H1 (cell line): Measurements from ENCODE around the gene CFAP107. TPM values are rescaled to one million over a fixed set of nuclear protein-coding genes. Genes with fewer than 3 reads are reported as not detected.

Source experiments
- CTCF ChIA-PET: fragments of 300-600 bp; sonication (Branson Sonifier 250); formaldehyde crosslinking; loops from one replicate; lab custom pipeline; 2021; ENCODE audit not compliant: partially characterized antibody; lab: Charles Lee
- POLR2A ChIA-PET: fragments of 300-600 bp; sonication (Branson Sonifier 250); formaldehyde crosslinking; loops from one replicate; lab custom pipeline; 2021; ENCODE audit warnings: inconsistent platforms; ENCODE audit not compliant: partially characterized antibody; lab: Charles Lee
- DNase-seq, 2 experiments: peaks; one replicate each; pipeline versions ENCODE4 v3.0.0 to v3.0.0-alpha.2; 2010 to 2022; ENCODE audit warnings: low spot score in 2 of 2, low read depth in 1 of 2, mixed read lengths in 1 of 2
- FAIRE-seq: peaks from 2 replicates; lab custom pipeline; 2011; peaks lifted over from hg19 to GRCh38; lab: Jason Lieb, UNC
- H2AFZ ChIP-seq: 2 replicates; pipeline ENCODE4 v1.8.1; 2012; ENCODE audit warnings: low read length, inconsistent platforms
- H2AK5ac ChIP-seq: 2 replicates; pipeline ENCODE4 v1.6.1; 2013; ENCODE audit warnings: low read depth, low read length
- H2BK120ac ChIP-seq: replicated peaks from 2 replicates; pipeline ENCODE3; 2013; ENCODE audit warnings: low read depth, low read length, inconsistent platforms
- H2BK12ac ChIP-seq: 2 replicates; pipeline ENCODE4 v1.6.1; 2013; ENCODE audit warnings: low read depth, low read length
- H2BK15ac ChIP-seq: 2 replicates; pipeline ENCODE4 v1.6.1; 2013; ENCODE audit warnings: low read length
- H2BK20ac ChIP-seq: 2 replicates; pipeline ENCODE4 v1.6.1; 2013; ENCODE audit warnings: low read length
- H2BK5ac ChIP-seq: 2 replicates; pipeline ENCODE4 v1.6.1; 2013; ENCODE audit warnings: low read depth, low read length
- H3K14ac ChIP-seq: 2 replicates; pipeline ENCODE4 v1.6.1; 2013; ENCODE audit warnings: inconsistent platforms; ENCODE audit not compliant: insufficient read length
- H3K18ac ChIP-seq: 2 replicates; pipeline ENCODE4 v1.6.1; 2013; ENCODE audit warnings: low read length; ENCODE audit errors: extremely low read depth
- H3K23ac ChIP-seq: 2 replicates; pipeline ENCODE4 v1.6.1; 2013; ENCODE audit warnings: inconsistent platforms; ENCODE audit not compliant: insufficient read length
- H3K23me2 ChIP-seq: 2 replicates; pipeline ENCODE4 v1.6.1; 2013; ENCODE audit warnings: low read depth, low read length
- H3K27ac ChIP-seq: 2 replicates; pipeline ENCODE4 v1.6.1; 2011; ENCODE audit warnings: low read depth, low read length, inconsistent platforms
- H3K27me3 ChIP-seq, 4 experiments: replicated peaks in 1 of 4; 1 replicate in 1 of 4; 2 replicates in 3 of 4; pipeline versions ENCODE4 v1.6.1 to v1.8.1; 2011 to 2013; ENCODE audit warnings: low read length in 3 of 4, mild to moderate bottlenecking in 3 of 4, inconsistent platforms in 2 of 4, mixed read lengths in 2 of 4, moderate library complexity in 1 of 4; ENCODE audit not compliant: control insufficient read depth in 3 of 4, insufficient read depth in 3 of 4; ENCODE audit errors: extremely low read depth in 1 of 4
- H3K36me3 ChIP-seq, 4 experiments: 2 replicates each; pipeline versions ENCODE4 v1.6.1 to v1.8.1; 2011 to 2013; ENCODE audit warnings: mild to moderate bottlenecking in 4 of 4, low read length in 3 of 4, moderate library complexity in 2 of 4, control low read depth in 1 of 4, inconsistent platforms in 1 of 4; ENCODE audit not compliant: insufficient read depth in 4 of 4, control insufficient read depth in 2 of 4
- H3K4ac ChIP-seq: replicated peaks from 2 replicates; pipeline ENCODE3; 2013; ENCODE audit warnings: low read length, low read depth, mixed read lengths, inconsistent platforms; ENCODE audit not compliant: insufficient read length
- H3K4me1 ChIP-seq, 4 experiments: replicated peaks in 1 of 4; 1 replicate in 1 of 4; 2 replicates in 3 of 4; pipeline versions ENCODE4 v1.6.1 to v1.8.1; 2011 to 2013; ENCODE audit warnings: low read length in 3 of 4, inconsistent platforms in 2 of 4, mixed read lengths in 1 of 4; ENCODE audit not compliant: insufficient read depth in 4 of 4, control insufficient read depth in 3 of 4
- H3K4me2 ChIP-seq, 2 experiments: 2 replicates each; pipeline versions ENCODE4 v1.6.1 to v1.8.1; 2011 to 2013; ENCODE audit warnings: low read depth in 2 of 2, low read length in 2 of 2, control low read depth in 1 of 2, inconsistent platforms in 1 of 2, mild to moderate bottlenecking in 1 of 2; ENCODE audit not compliant: insufficient read depth in 1 of 2
- H3K4me3 ChIP-seq, 4 experiments: fragments of 200-600, 300-600 bp in 1 of 4; sonication (generic), shearing (Covaris generic), sonication (Bioruptor Twin) in 1 of 4; 2 replicates each; pipeline versions ENCODE4 v1.5.1 to v1.8.1; 2011 to 2016; ENCODE audit warnings: low read length in 4 of 4, low read depth in 3 of 4, control low read depth in 2 of 4, inconsistent platforms in 2 of 4, mild to moderate bottlenecking in 2 of 4, mixed read lengths in 1 of 4, moderate library complexity in 1 of 4; ENCODE audit not compliant: insufficient read depth in 2 of 4; ENCODE audit errors: extremely low read depth in 1 of 4
- H3K56ac ChIP-seq: replicated peaks from 2 replicates; pipeline ENCODE3; 2013; ENCODE audit warnings: low read depth, mild to moderate bottlenecking, mixed read lengths, low read length, inconsistent platforms; ENCODE audit not compliant: insufficient read length
- H3K79me1 ChIP-seq: 2 replicates; pipeline ENCODE4 v1.6.1; 2013; ENCODE audit warnings: low read depth, low read length, control low read depth
- H3K79me2 ChIP-seq, 2 experiments: 2 replicates each; pipeline versions ENCODE4 v1.6.1 to v1.8.1; 2012 to 2013; ENCODE audit warnings: low read length in 2 of 2, mild to moderate bottlenecking in 2 of 2, inconsistent platforms in 1 of 2; ENCODE audit not compliant: insufficient read depth in 2 of 2, control insufficient read depth in 1 of 2
- H3K9ac ChIP-seq, 4 experiments: replicated peaks in 1 of 4; 1 replicate in 1 of 4; 2 replicates in 3 of 4; pipeline versions ENCODE4 v1.6.1 to v1.8.1; 2011 to 2013; ENCODE audit warnings: low read depth in 3 of 4, low read length in 3 of 4, control low read depth in 2 of 4, mild to moderate bottlenecking in 2 of 4, moderate library complexity in 2 of 4, inconsistent platforms in 1 of 4; ENCODE audit errors: extremely low read depth in 1 of 4
- H3K9me3 ChIP-seq, 2 experiments: 2 replicates each; pipeline versions ENCODE4 v1.6.1 to v1.8.1; 2012 to 2013; ENCODE audit warnings: mild to moderate bottlenecking in 2 of 2, moderate library complexity in 2 of 2, control low read depth in 1 of 2, inconsistent platforms in 1 of 2, low read depth in 1 of 2, low read length in 1 of 2, mixed read lengths in 1 of 2; ENCODE audit not compliant: insufficient read depth in 2 of 2
- H4K20me1 ChIP-seq, 2 experiments: replicated peaks in 1 of 2; 2 replicates each; pipeline versions ENCODE3 to v1.8.1; 2011 to 2013; ENCODE audit warnings: inconsistent platforms in 2 of 2, low read length in 2 of 2, mild to moderate bottlenecking in 1 of 2; ENCODE audit not compliant: insufficient read depth in 2 of 2, control insufficient read depth in 1 of 2
- H4K5ac ChIP-seq: 2 replicates; pipeline ENCODE4 v1.6.1; 2013; ENCODE audit warnings: low read length, low read depth, mixed read lengths, inconsistent platforms; ENCODE audit not compliant: insufficient read length
- H4K8ac ChIP-seq: 2 replicates; pipeline ENCODE4 v1.8.0; 2013; ENCODE audit warnings: mild to moderate bottlenecking, moderate library complexity, low read length, inconsistent platforms; ENCODE audit not compliant: insufficient read depth; ENCODE audit errors: extremely low read depth
- H4K91ac ChIP-seq: replicated peaks from 2 replicates; pipeline ENCODE3; 2013; ENCODE audit warnings: low read length, mixed read lengths, inconsistent platforms; ENCODE audit not compliant: insufficient read length
- ATF2 ChIP-seq: IDR thresholded peaks from 2 replicates; pipeline ENCODE4 v1.6.1; 2012; ENCODE audit warnings: low read length, inconsistent platforms
- CREB1 ChIP-seq: IDR thresholded peaks from 2 replicates; pipeline ENCODE4 v1.6.1; 2012; ENCODE audit warnings: inconsistent platforms
- EGR1 ChIP-seq: IDR thresholded peaks from 2 replicates; pipeline ENCODE4 v1.6.1; 2011; ENCODE audit warnings: low read depth, low read length, borderline replicate concordance
- JUND ChIP-seq: IDR thresholded peaks from 2 replicates; pipeline ENCODE4 v1.6.1; 2011; ENCODE audit warnings: mild to moderate bottlenecking, improper control_type of control experiment, low read length
- KDM1A ChIP-seq: fragments of 200-600, 300-600 bp; sonication (generic); IDR thresholded peaks from 2 replicates; pipeline ENCODE4 v1.7.1; 2016; ENCODE audit warnings: mild to moderate bottlenecking, low read length, borderline replicate concordance
- KDM4A ChIP-seq: IDR thresholded peaks from one replicate; pipeline ENCODE4 v1.7.1; 2012; ENCODE audit warnings: low read depth, mild to moderate bottlenecking, moderate library complexity, low read length, inconsistent platforms; ENCODE audit not compliant: severe bottlenecking
- SIN3A ChIP-seq, 2 experiments: IDR thresholded peaks in 1 of 2; conservative IDR thresholded peaks in 1 of 2; 2 replicates each; pipeline ENCODE4 v1.6.1; 2011 to 2012; ENCODE audit warnings: low read length in 2 of 2, improper control_type of control experiment in 1 of 2, low read depth in 1 of 2, mild to moderate bottlenecking in 1 of 2
- SP1 ChIP-seq: IDR thresholded peaks from 2 replicates; pipeline ENCODE4 v1.6.1; 2011; ENCODE audit warnings: low read depth, low read length
- SP2 ChIP-seq: IDR thresholded peaks from 2 replicates; pipeline ENCODE4 v1.6.1; 2012; ENCODE audit warnings: mild to moderate bottlenecking, low read length, inconsistent platforms
- TEAD4 ChIP-seq: IDR thresholded peaks from 2 replicates; pipeline ENCODE4 v1.6.1; 2012; ENCODE audit warnings: low read depth, low read length, inconsistent platforms, mixed read lengths
- ZNF274 ChIP-seq: IDR thresholded peaks from 2 replicates; pipeline ENCODE4 v1.7.0; 2012; ENCODE audit warnings: low read length, borderline replicate concordance; ENCODE audit errors: extremely low read depth
- WGBS, 2 experiments: shearing (Covaris generic) in 1 of 2; methylation state at CpG; one replicate each; pipeline versions ENCODE4 v1.1.6 to v1.1.7; 2013 to 2015; ENCODE audit warnings: low lambda C conversion rate in 2 of 2, mixed read lengths in 2 of 2, inconsistent platforms in 1 of 2, low coverage in 1 of 2, missing lambda C conversion rate in 1 of 2; ENCODE audit not compliant: insufficient replicate concordance in 2 of 2, insufficient coverage in 1 of 2, insufficient read length in 1 of 2; ENCODE audit errors: extremely low coverage in 1 of 2, missing lambda C conversion rate in 1 of 2; 5-methylcytosine and 5-hydroxymethylcytosine counted together
- polyA plus RNA-seq, 7 experiments: library from polyadenylated mRNA; depleted of rRNA in 3 of 7; stranded (reverse) in 5 of 7; unstranded in 2 of 7; fragments of >200 nt in 5 of 7; fragments of 200-250 nt in 2 of 7; gene quantifications; 1 replicate in 5 of 7; 2 replicates in 1 of 7; 4 replicates in 1 of 7; pipeline versions ENCODE4 v1.2.1 to v1.2.3, GENCODE V29; 2011 to 2013; ENCODE audit warnings: missing spikeins in 2 of 7, mixed read lengths in 2 of 7
- total RNA-seq: library from RNA; stranded (reverse); fragmentation: NEBNext Ultra II Directional; extraction: Animal tissue kit (Norgen Biotek cat#: 25700); gene quantifications from 2 replicates; pipeline ENCODE4 v1.2.1, GENCODE V29; 2021
- TF ChIP-seq, protein P1 (sequence below): IDR thresholded peaks from 2 replicates; pipeline ENCODE4 v1.6.1; 2012; ENCODE audit warnings: inconsistent platforms

The CFAP107 gene
- total and polyA plus RNA-seq, 2 of the 8 experiments (the other 6 are each of a cell fraction or from before 2014, with no cell fraction given): 0.23 TPM; not detected in 1

GRCh38 chr1:12703821-12704451, 42.1 kb upstream of the CFAP107 start:
- Histone ChIP-seq H3K79me2 (no peaks in the 10 kb centered on the region), H3K27me3 (no peaks in the 10 kb centered on the region), H3K27ac (no peak overlapping the region), H3K4me3 (no peak overlapping the region), H2BK12ac (no peak overlapping the region), H3K36me3 (no peaks in the 10 kb centered on the region), H2AK5ac (no peak overlapping the region), H4K91ac (no peak overlapping the region), H3K23me2 (no peaks in the 10 kb centered on the region), H2BK5ac (no peak overlapping the region), H4K5ac (no peak overlapping the region), H3K9ac (no peak overlapping the region), H2BK20ac (no peak overlapping the region), H4K8ac (no peak overlapping the region), H3K79me1 (no peaks in the 10 kb centered on the region), H4K20me1 (no peaks in the 10 kb centered on the region), H3K9me3 (peaks cover 0 to 2% of the 10 kb centered on the region in 2 experiments; a peak in 1 of 4 replicates), H3K4me2 (no peak overlapping the region), H2BK15ac (no peak overlapping the region), H3K4ac (no peak overlapping the region), H3K56ac (no peak overlapping the region), H3K4me1 (no peaks in the 10 kb centered on the region), H2AFZ (no peak overlapping the region), H3K23ac (no peak overlapping the region), H3K14ac (no peak overlapping the region), H2BK120ac (no peak overlapping the region), H3K18ac (no peak overlapping the region)
- DNase-seq: no peak
- FAIRE-seq: no peak
- ChIA-PET POLR2A (interaction anchor here (0.8 kb wide), 1 partner anchor 108 kb away, joined by 3 read pairs; no protein-coding TSS in a partner anchor), CTCF (interaction anchor here (1.5 to 2.5 kb wide), 2 partner anchors 13 to 45 kb away, joined by 6 to 7 read pairs; no protein-coding TSS in a partner anchor)
- no peak for TF ChIP-seq SP2
- no peak for TF ChIP-seq ATF2
- no peak for TF ChIP-seq KDM1A
- no peak for TF ChIP-seq KDM4A
- no peak for TF ChIP-seq TEAD4
- TF ChIP-seq SIN3A (conservative IDR thresholded peaks at IDR 0.05 in 1 of 2, IDR thresholded peaks at IDR 0.05 in 1 of 2; ENCODE audit: low read depth in 1 of 2, low read length in 2 of 2): no peak
- TF ChIP-seq, protein P1, sequence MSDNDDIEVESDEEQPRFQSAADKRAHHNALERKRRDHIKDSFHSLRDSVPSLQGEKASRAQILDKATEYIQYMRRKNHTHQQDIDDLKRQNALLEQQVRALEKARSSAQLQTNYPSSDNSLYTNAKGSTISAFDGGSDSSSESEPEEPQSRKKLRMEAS: no peak
- no peak for TF ChIP-seq ZNF274
- no peak for TF ChIP-seq JUND
- TF ChIP-seq SP1: no peak
- no peak for TF ChIP-seq CREB1
- no peak for TF ChIP-seq EGR1
- WGBS, 2 experiments: 89% methylated on average over 6 of the region's 6 CpGs; no CpG with 5 or more reads in 1 of the 2 experiments
